KMS-11 (cell line): Measurements from ENCODE around the gene PPP2R5E.
"Not testable (repeated sequence)": the region's sequence is repeated elsewhere in the genome, so short reads cannot be mapped to it uniquely, and the experiment has no call there.

Experiments
- H2AFZ ChIP-seq: fragments of 200-600 bp; sonication (generic); 2 replicates; pipeline ENCODE4 v1.6.1; 2016; ENCODE audit warnings: antibody characterized with exemption, mixed run types, low read depth
- H3K27ac ChIP-seq: fragments of 200-600 bp; sonication (generic); 2 replicates; pipeline ENCODE4 v1.6.1; 2016; ENCODE audit warnings: mild to moderate bottlenecking, mixed run types
- H3K27me3 ChIP-seq: fragments of 200-600 bp; sonication (generic); 2 replicates; pipeline ENCODE4 v1.6.1; 2017; ENCODE audit warnings: mild to moderate bottlenecking, low read depth, mixed run types, moderate library complexity; ENCODE audit not compliant: insufficient read depth
- H3K36me3 ChIP-seq: fragments of 200-600 bp; sonication (generic); 2 replicates; pipeline ENCODE4 v1.6.1; 2017; ENCODE audit warnings: mild to moderate bottlenecking, mixed run types; ENCODE audit not compliant: insufficient read depth
- H3K4me1 ChIP-seq: fragments of 200-600 bp; sonication (generic); 2 replicates; pipeline ENCODE4 v1.6.1; 2016; ENCODE audit warnings: mild to moderate bottlenecking, low read depth, mixed run types; ENCODE audit not compliant: poor library complexity, severe bottlenecking
- H3K4me2 ChIP-seq: fragments of 200-600 bp; sonication (generic); 2 replicates; pipeline ENCODE4 v1.7.0; 2016; ENCODE audit warnings: mild to moderate bottlenecking, mixed run types
- H3K4me3 ChIP-seq: fragments of 200-600 bp; sonication (generic); IDR thresholded peaks from 2 replicates; pipeline ENCODE4 v1.6.1; 2017; ENCODE audit warnings: low read depth, low read length, mixed read lengths; ENCODE audit not compliant: insufficient read depth
- H3K79me2 ChIP-seq: fragments of 200-600 bp; sonication (generic); 2 replicates; pipeline ENCODE4 v1.6.1; 2016; ENCODE audit warnings: low read depth, mixed run types; ENCODE audit not compliant: insufficient read depth
- H3K9ac ChIP-seq: fragments of 200-600 bp; sonication (generic); 2 replicates; pipeline ENCODE4 v1.6.1; 2016; ENCODE audit warnings: mild to moderate bottlenecking, mixed run types
- H4K20me1 ChIP-seq: fragments of 200-600 bp; sonication (generic); 2 replicates; pipeline ENCODE4 v1.6.1; 2016; ENCODE audit warnings: mild to moderate bottlenecking, mixed run types; ENCODE audit not compliant: insufficient read depth
- CTCF ChIP-seq: fragments of 200-600 bp; sonication (generic); conservative IDR thresholded peaks from 2 replicates; pipeline ENCODE4 v1.6.1; 2017; ENCODE audit warnings: low read depth, mild to moderate bottlenecking, antibody characterized with exemption, low read length, moderate library complexity, mixed read lengths

PPP2R5E gene

GRCh38 chr14:63375769-63376168, 167.4 kb downstream of the PPP2R5E start:
- H3K27me3 ChIP-seq = no peaks in the 10 kb centered on the region
- H3K27ac ChIP-seq = no peak overlapping the region
- H2AFZ ChIP-seq = no peak overlapping the region
- H3K9ac ChIP-seq = no peak overlapping the region
- no peaks in the 10 kb centered on the region for H3K79me2 ChIP-seq
- no peak for TF ChIP-seq CTCF
- no peak overlapping the region for H3K4me2 ChIP-seq
- no peak overlapping the region for H3K4me3 ChIP-seq
- H3K36me3 ChIP-seq = no peaks in the 10 kb centered on the region
- H3K4me1 ChIP-seq = no peaks in the 10 kb centered on the region
- no peaks in the 10 kb centered on the region for H4K20me1 ChIP-seq

GRCh38 chr14:63371613-63372012, 171.6 kb downstream of the PPP2R5E start:
- not testable (repeated sequence) for H3K27me3 ChIP-seq, H3K4me3 ChIP-seq, H3K9ac ChIP-seq, H4K20me1 ChIP-seq, H3K4me2 ChIP-seq, H3K36me3 ChIP-seq, H3K27ac ChIP-seq, H3K79me2 ChIP-seq, H3K4me1 ChIP-seq, H2AFZ ChIP-seq

GRCh38 chr14:63371033-63371432, 172.1 kb downstream of the PPP2R5E start:
- H3K27me3 ChIP-seq = no peaks in the 10 kb centered on the region

GRCh38 chr14:63367742-63368364, 175.3 kb downstream of the PPP2R5E start:
- Histone ChIP-seq H3K4me1 (no peaks in the 10 kb centered on the region), H3K27me3 (no peaks in the 10 kb centered on the region), H3K27ac (no peak overlapping the region), H3K9ac (no peak overlapping the region), H3K79me2 (no peaks in the 10 kb centered on the region), H3K36me3 (no peaks in the 10 kb centered on the region), H4K20me1 (no peaks in the 10 kb centered on the region), H2AFZ (no peak overlapping the region), H3K4me2 (no peak overlapping the region), H3K4me3 (no peak overlapping the region)
- no peak for TF ChIP-seq CTCF

More at GRCh38 chr14:63371033-63371432, 172.1 kb downstream of the PPP2R5E start:
- Histone ChIP-seq H3K4me3 (no peak overlapping the region), H3K4me1 (no peaks in the 10 kb centered on the region), H3K9ac (no peak overlapping the region), H3K4me2 (no peak overlapping the region), H3K27ac (no peak overlapping the region), H2AFZ (no peak overlapping the region), H4K20me1 (no peaks in the 10 kb centered on the region), H3K79me2 (no peaks in the 10 kb centered on the region), H3K36me3 (no peaks in the 10 kb centered on the region)
- TF ChIP-seq CTCF = no peak

- Histone ChIP-seq H3K27ac (no peak overlapping the region), H4K20me1 (no peaks in the 10 kb centered on the region), H3K9ac (no peak overlapping the region), H3K27me3 (no peaks in the 10 kb centered on the region), H3K79me2 (no peaks in the 10 kb centered on the region), H3K4me1 (no peaks in the 10 kb centered on the region), H3K4me3 (no peak overlapping the region), H3K4me2 (no peak overlapping the region), H3K36me3 (no peaks in the 10 kb centered on the region), H2AFZ (no peak overlapping the region)
- TF ChIP-seq CTCF = no peak
Measured at GRCh38 chr14:63362389-63362819, 180.8 kb downstream of the PPP2R5E start.
